ENCODE measurements around the gene TFF3. TPM values are rescaled to one million over a fixed set of nuclear protein-coding genes. Genes with fewer than 3 reads are reported as not detected.

Gene TFF3
- total and polyA plus RNA-seq, 5 donors from 2014 or later, result not detected

DNA sequence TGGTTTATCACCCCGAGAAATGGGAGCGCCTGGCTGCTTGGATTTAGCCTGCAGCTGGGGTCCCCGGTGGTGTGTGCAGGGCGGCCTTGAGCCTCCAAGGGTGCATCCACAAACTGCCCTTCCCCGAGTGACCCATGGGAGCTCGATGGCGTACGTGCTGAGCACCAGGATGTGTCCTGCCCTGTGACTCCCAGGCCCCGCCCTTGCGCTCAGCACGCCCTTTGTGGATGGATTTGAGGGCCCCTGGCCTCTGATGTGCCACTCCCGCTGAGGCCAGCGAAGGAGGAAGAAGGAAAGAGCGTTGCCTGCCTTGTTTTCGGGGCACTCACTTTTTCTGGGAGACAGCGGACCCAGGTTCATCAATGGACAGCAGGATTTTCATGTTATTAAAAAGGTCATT is 1.7 kb upstream of the TFF3 start:
- H3K4me1 Mint-ChIP-seq, result peaks cover 0 to 8% (median under 1%) of the 10 kb centered on the region in 4 donors
- no peak overlapping the region for H3K4me3 Mint-ChIP-seq
- Histone ChIP-seq H3K4me3 (ENCODE audit: low read depth, low read length) (no peak overlapping the region), H3K36me3 (ENCODE audit: control insufficient read depth, insufficient read depth, low read length) (no peaks in the 10 kb centered on the region), H3K27ac (ENCODE audit: insufficient read depth, low read length, poor library complexity, severe bottlenecking) (no peak overlapping the region), H3K27me3 (ENCODE audit: control insufficient read depth, insufficient read depth, low read length) (no peaks in the 10 kb centered on the region), H3K9me3 (ENCODE audit: control insufficient read depth in 2 of 2, low read length in 2 of 2) (no peaks in the 10 kb centered on the region), H3K4me1 (ENCODE audit: control insufficient read depth, insufficient read depth, low read length, poor library complexity, severe bottlenecking) (peaks cover 3% of the 10 kb centered on the region)
- ATAC-seq (ENCODE audit: low read depth in 2 of 2) (no peak), DNase-seq (no peak)
- no peaks in the 10 kb centered on the region for H3K27me3 Mint-ChIP-seq
- peak overlapping the region in 1 of 3 donors; percentile 80 for H3K27ac Mint-ChIP-seq
- no peaks in the 10 kb centered on the region for H3K36me3 Mint-ChIP-seq
- no peaks in the 10 kb centered on the region for H3K9me3 Mint-ChIP-seq

DNA sequence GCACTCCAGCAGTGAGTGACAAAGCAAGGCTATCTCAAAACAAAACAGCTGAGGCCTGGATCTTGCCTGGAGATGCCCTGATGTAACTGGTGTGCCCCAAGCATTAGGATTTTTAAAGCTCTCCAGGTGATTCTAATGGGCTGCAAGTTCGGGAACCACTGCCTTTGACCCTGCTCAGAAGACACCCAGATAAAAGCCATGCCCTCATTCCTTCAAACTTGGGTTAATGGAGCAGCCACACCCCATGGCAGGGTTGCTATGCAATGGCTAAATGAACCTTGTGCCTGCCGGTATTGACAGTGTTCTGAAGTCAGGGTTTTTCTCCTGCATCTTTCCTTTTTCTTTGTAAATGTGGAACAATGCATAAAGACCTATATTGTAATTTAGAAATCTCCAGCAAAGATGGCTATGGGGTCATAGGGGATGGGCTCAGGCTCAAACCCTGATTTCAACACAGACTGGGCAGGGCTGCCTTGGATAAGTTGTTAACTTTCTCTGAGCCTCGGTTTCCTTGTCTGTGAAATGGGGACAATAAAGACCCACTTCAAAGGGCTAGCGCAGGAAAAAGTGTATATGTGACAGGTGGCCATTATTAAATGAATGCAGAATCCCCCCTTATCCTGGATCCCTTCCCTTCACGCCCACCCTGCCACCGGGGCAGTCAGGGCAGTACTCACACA is 453 bp downstream of the TFF3 start:
- Histone ChIP-seq H3K36me3 (ENCODE audit: control insufficient read depth, insufficient read depth, low read length) (no peaks in the 10 kb centered on the region), H3K9me3 (ENCODE audit: control insufficient read depth in 2 of 2, low read length in 2 of 2) (no peaks in the 10 kb centered on the region), H3K4me3 (ENCODE audit: low read depth, low read length) (no peak overlapping the region), H3K4me1 (ENCODE audit: control insufficient read depth, insufficient read depth, low read length, poor library complexity, severe bottlenecking) (peaks cover 5% of the 10 kb centered on the region), H3K27ac (ENCODE audit: insufficient read depth, low read length, poor library complexity, severe bottlenecking) (no peak overlapping the region), H3K27me3 (ENCODE audit: control insufficient read depth, insufficient read depth, low read length) (no peaks in the 10 kb centered on the region)
- no peak overlapping the region for H3K4me3 Mint-ChIP-seq
- DNase-seq (no peak), ATAC-seq (ENCODE audit: low read depth in 2 of 2) (no peak)
- H3K27me3 Mint-ChIP-seq, result no peaks in the 10 kb centered on the region
- peaks cover 0 to 9% (median under 1%) of the 10 kb centered on the region in 4 donors for H3K4me1 Mint-ChIP-seq
- H3K36me3 Mint-ChIP-seq, result no peaks in the 10 kb centered on the region
- no peaks in the 10 kb centered on the region for H3K9me3 Mint-ChIP-seq
- no peak overlapping the region for H3K27ac Mint-ChIP-seq

DNA sequence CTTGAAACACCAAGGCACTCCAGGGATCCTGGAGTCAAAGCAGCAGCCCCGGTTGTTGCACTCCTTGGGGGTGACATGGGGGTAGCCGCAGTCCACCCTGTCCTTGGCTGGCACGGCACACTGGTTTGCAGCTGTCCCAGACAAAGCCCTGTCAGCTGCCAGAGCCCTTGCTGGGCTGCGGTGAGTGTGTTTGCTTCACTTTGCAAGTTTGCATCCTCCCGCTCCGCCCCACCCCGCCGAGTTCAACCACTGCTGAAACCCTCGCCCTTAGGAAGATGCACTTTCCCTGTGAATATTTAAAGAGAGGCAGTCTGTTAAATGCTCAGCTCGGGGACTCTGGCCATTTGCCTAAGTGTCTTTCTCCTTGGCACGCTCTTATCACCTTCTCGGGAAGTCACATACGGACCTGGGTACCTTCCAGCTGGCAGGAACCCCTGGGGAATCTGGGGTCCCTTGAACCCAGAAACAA is 1.7 kb downstream of the TFF3 start:
- Histone ChIP-seq H3K27ac (ENCODE audit: insufficient read depth, low read length, poor library complexity, severe bottlenecking) (no peak overlapping the region), H3K27me3 (ENCODE audit: control insufficient read depth, insufficient read depth, low read length) (no peaks in the 10 kb centered on the region), H3K4me1 (ENCODE audit: control insufficient read depth, insufficient read depth, low read length, poor library complexity, severe bottlenecking) (peaks cover 8% of the 10 kb centered on the region), H3K36me3 (ENCODE audit: control insufficient read depth, insufficient read depth, low read length) (no peaks in the 10 kb centered on the region), H3K9me3 (ENCODE audit: control insufficient read depth in 2 of 2, low read length in 2 of 2) (no peaks in the 10 kb centered on the region), H3K4me3 (ENCODE audit: low read depth, low read length) (no peak overlapping the region)
- Mint-ChIP-seq H3K36me3 (no peaks in the 10 kb centered on the region), H3K4me3 (no peak overlapping the region), H3K4me1 (peaks cover 0 to 6% (median 2%) of the 10 kb centered on the region in 4 donors), H3K27ac (no peak overlapping the region), H3K9me3 (no peaks in the 10 kb centered on the region), H3K27me3 (peaks cover 5% of the 10 kb centered on the region)
- DNase-seq (no peak), ATAC-seq (ENCODE audit: low read depth in 2 of 2) (no peak)

DNA sequence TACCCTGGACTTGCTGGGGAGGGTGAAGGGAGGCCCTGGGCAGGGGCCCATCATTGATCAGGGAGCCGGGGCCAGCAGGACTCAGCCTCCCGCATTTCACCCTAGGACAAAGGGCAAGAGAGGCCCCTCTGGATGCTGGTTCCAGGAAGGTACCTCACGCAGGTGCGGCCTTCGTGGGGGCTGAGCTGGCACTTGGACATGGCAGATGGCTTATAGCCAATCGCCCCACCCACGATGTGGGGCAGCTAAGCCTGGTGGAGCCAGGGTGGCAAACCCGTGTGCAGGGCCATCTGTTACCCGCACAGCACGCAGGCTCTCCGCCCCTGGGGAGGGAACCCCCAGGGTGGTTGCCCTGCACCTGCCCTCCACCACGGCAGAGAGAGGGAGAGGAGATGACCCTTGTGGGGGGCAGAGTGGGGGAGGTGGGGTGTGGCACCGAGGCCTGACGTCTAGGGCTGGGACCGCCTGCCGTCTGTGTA is 2.5 kb downstream of the TFF3 start:
- Histone ChIP-seq H3K4me1 (ENCODE audit: control insufficient read depth, insufficient read depth, low read length, poor library complexity, severe bottlenecking) (peaks cover 8% of the 10 kb centered on the region), H3K36me3 (ENCODE audit: control insufficient read depth, insufficient read depth, low read length) (no peaks in the 10 kb centered on the region), H3K27ac (ENCODE audit: insufficient read depth, low read length, poor library complexity, severe bottlenecking) (no peak overlapping the region), H3K4me3 (ENCODE audit: low read depth, low read length) (no peak overlapping the region), H3K27me3 (ENCODE audit: control insufficient read depth, insufficient read depth, low read length) (no peaks in the 10 kb centered on the region), H3K9me3 (ENCODE audit: control insufficient read depth in 2 of 2, low read length in 2 of 2) (no peaks in the 10 kb centered on the region)
- no peak overlapping the region for H3K4me3 Mint-ChIP-seq
- no peaks in the 10 kb centered on the region for H3K9me3 Mint-ChIP-seq
- H3K36me3 Mint-ChIP-seq, result no peaks in the 10 kb centered on the region
- H3K27me3 Mint-ChIP-seq, result peaks cover 5% of the 10 kb centered on the region
- DNase-seq (no peak), ATAC-seq (ENCODE audit: low read depth in 2 of 2) (no peak)
- no peak overlapping the region for H3K27ac Mint-ChIP-seq
- H3K4me1 Mint-ChIP-seq, result peaks cover 0 to 6% (median 2%) of the 10 kb centered on the region in 4 donors

DNA sequence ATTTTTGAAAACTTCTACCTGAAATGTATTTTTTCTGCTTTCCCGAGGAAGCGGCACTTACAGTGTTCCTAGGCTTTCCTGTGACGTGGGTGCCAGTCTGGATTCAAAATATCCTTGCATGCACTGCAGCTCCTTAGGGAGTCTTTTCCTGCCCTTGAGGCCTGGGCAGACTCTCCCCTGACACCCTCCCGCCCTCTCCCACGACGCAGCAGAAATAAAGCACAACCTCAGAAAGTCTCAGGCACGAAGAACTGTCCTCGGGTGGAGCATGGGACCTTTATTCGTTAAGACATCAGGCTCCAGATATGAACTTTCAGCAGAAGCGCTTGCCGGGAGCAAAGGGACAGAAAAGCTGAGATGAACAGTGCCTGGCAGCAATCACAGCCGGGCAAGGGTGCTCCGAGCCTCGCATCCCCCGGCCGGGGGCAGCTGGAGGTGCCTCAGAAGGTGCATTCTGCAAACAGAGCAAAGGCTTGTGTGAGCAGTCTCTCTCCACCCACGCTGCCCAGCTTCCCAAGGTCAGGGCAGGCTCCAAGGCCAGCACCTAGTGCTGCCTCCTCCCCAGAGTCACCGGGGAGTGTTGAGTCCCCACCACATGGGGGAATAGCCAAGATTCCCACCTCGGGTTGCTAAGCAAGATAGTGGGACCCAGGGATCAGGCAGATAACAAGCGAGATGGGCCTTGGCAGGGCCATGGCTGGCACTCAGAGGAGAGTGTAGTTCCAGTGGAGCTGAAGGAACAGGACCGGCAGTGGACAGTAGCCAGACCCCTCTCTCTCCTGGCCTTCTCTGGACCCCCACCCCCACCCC is 3.2 kb downstream of the TFF3 start:
- Histone ChIP-seq H3K36me3 (ENCODE audit: control insufficient read depth, insufficient read depth, low read length) (no peaks in the 10 kb centered on the region), H3K4me3 (ENCODE audit: low read depth, low read length) (no peak overlapping the region), H3K27me3 (ENCODE audit: control insufficient read depth, insufficient read depth, low read length) (no peaks in the 10 kb centered on the region), H3K27ac (ENCODE audit: insufficient read depth, low read length, poor library complexity, severe bottlenecking) (no peak overlapping the region), H3K9me3 (ENCODE audit: control insufficient read depth in 2 of 2, low read length in 2 of 2) (no peaks in the 10 kb centered on the region), H3K4me1 (ENCODE audit: control insufficient read depth, insufficient read depth, low read length, poor library complexity, severe bottlenecking) (peaks cover 8% of the 10 kb centered on the region)
- Mint-ChIP-seq H3K4me1 (peaks cover 0 to 6% (median 2%) of the 10 kb centered on the region in 4 donors), H3K9me3 (no peaks in the 10 kb centered on the region), H3K27ac (no peak overlapping the region), H3K27me3 (peaks cover 7% of the 10 kb centered on the region), H3K36me3 (no peaks in the 10 kb centered on the region), H3K4me3 (no peak overlapping the region)
- DNase-seq, result no peak
- ATAC-seq (ENCODE audit: low read depth in 2 of 2), result no peak

DNA sequence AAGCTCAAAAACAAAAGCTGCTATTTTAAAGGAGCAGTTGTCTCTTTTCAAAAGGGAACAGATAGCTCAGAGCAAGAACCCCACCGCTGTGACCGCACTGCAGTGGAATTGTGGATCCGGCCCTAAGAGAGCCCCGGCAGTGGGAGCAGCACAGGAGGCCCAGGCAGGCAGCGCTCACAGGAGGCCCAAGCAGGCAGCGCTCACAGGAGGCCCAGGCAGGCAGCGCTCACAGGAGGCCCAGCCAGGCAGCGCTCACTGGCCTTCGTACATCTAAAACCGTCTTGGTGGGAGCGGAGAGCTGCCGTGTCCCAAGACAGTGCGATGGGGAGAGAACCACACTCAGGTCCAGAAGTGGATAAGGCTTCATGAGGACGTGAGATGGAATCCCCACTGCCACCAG is 4.0 kb downstream of the TFF3 start:
- Mint-ChIP-seq H3K9me3 (no peaks in the 10 kb centered on the region), H3K27me3 (peaks cover 10% of the 10 kb centered on the region), H3K4me3 (no peak overlapping the region), H3K36me3 (no peaks in the 10 kb centered on the region), H3K27ac (no peak overlapping the region), H3K4me1 (peaks cover 0 to 6% (median 2%) of the 10 kb centered on the region in 4 donors)
- H3K27ac ChIP-seq (ENCODE audit: insufficient read depth, low read length, poor library complexity, severe bottlenecking), result no peak overlapping the region
- no peak overlapping the region for H3K4me3 ChIP-seq (ENCODE audit: low read depth, low read length)
- ATAC-seq (ENCODE audit: low read depth in 2 of 2) (no peak), DNase-seq (no peak)
- no peaks in the 10 kb centered on the region for H3K27me3 ChIP-seq (ENCODE audit: control insufficient read depth, insufficient read depth, low read length)
- no peaks in the 10 kb centered on the region for H3K36me3 ChIP-seq (ENCODE audit: control insufficient read depth, insufficient read depth, low read length)
- H3K9me3 ChIP-seq (ENCODE audit: control insufficient read depth in 2 of 2, low read length in 2 of 2), result no peaks in the 10 kb centered on the region
- peaks cover 8% of the 10 kb centered on the region for H3K4me1 ChIP-seq (ENCODE audit: control insufficient read depth, insufficient read depth, low read length, poor library complexity, severe bottlenecking)

DNA sequence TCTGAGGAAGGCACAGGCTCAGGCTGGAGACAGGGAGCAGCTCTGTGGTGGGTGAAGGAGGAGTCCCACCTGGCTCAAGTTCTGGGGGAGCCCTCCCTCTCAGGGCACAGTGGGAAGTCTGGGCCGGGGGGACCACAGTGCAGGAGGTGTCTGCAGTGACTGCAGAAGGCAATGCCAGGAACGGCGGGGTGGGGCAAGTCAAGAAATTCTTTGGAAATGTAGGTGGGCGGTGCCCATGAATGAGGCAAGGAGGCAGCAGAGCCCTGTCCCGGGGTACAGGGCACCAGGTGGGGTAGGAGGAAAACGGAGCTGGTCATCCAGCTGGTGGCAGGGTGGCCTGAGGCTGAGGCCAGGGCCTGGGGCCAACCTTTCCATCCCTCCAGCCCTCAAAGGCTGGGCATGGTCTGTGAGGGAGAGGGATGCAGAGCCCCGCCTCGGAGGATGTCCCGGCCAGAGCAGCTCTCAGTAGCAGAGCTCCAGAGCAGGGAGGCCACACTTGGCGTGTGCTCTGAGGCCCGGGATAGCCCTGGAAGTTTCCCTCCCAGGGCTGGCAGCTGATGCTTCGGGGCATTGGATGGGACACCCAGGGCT is 4.7 kb downstream of the TFF3 start:
- Mint-ChIP-seq H3K9me3 (no peaks in the 10 kb centered on the region), H3K4me3 (no peak overlapping the region), H3K27ac (peak overlapping the region in 1 of 3 donors; percentile 38), H3K27me3 (peaks cover 10% of the 10 kb centered on the region), H3K36me3 (no peaks in the 10 kb centered on the region), H3K4me1 (peaks cover 0 to 6% (median 2%) of the 10 kb centered on the region in 4 donors)
- no peak for ATAC-seq (ENCODE audit: low read depth in 2 of 2)
- H3K4me3 ChIP-seq (ENCODE audit: low read depth, low read length), result no peak overlapping the region
- no peaks in the 10 kb centered on the region for H3K27me3 ChIP-seq (ENCODE audit: control insufficient read depth, insufficient read depth, low read length)
- DNase-seq, result no peak
- peaks cover 8% of the 10 kb centered on the region for H3K4me1 ChIP-seq (ENCODE audit: control insufficient read depth, insufficient read depth, low read length, poor library complexity, severe bottlenecking)
- no peaks in the 10 kb centered on the region for H3K9me3 ChIP-seq (ENCODE audit: control insufficient read depth in 2 of 2, low read length in 2 of 2)
- H3K36me3 ChIP-seq (ENCODE audit: control insufficient read depth, insufficient read depth, low read length), result no peaks in the 10 kb centered on the region
- no peak overlapping the region for H3K27ac ChIP-seq (ENCODE audit: insufficient read depth, low read length, poor library complexity, severe bottlenecking)

Data from CD4-positive, CD25-positive, alpha-beta regulatory T cell (primary cell).